Smooth muscle cell (in vitro differentiated cells): ENCODE measurements around the gene CES3. TPM values are rescaled to one million over a fixed set of nuclear protein-coding genes. Genes with fewer than 3 reads are reported as not detected.

Experiments used
- DNase-seq: peaks from one replicate; lab custom pipeline; 2025; ENCODE audit not compliant: unreplicated experiment; lab: John Stamatoyannopoulos, UW
- H2AFZ ChIP-seq: fragments of 200-600 bp; sonication (generic); 2 replicates; pipeline ENCODE4 v1.6.0; 2016; ENCODE audit warnings: antibody characterized with exemption, low read depth, mild to moderate bottlenecking
- H3F3A ChIP-seq: fragments of 200-600 bp; sonication (generic); 2 replicates; pipeline ENCODE4 v1.6.0; 2017; ENCODE audit warnings: antibody characterized with exemption, low read depth
- H3K27ac ChIP-seq: fragments of 200-600 bp; sonication (generic); 2 replicates; pipeline ENCODE4 v1.5.1; 2016; ENCODE audit warnings: low read depth, mild to moderate bottlenecking
- H3K27me3 ChIP-seq: fragments of 200-600 bp; sonication (generic); 2 replicates; pipeline ENCODE4 v1.6.1; 2016; ENCODE audit warnings: low read depth, mild to moderate bottlenecking
- H3K36me3 ChIP-seq: fragments of 200-600 bp; sonication (generic); 2 replicates; pipeline ENCODE4 v1.5.1; 2016; ENCODE audit warnings: low read depth
- H3K4me1 ChIP-seq: fragments of 200-600 bp; sonication (generic); 2 replicates; pipeline ENCODE4 v1.5.1; 2016; ENCODE audit warnings: low read depth
- H3K4me2 ChIP-seq: fragments of 200-600 bp; sonication (generic); 2 replicates; pipeline ENCODE4 v1.6.0; 2016; ENCODE audit warnings: mild to moderate bottlenecking
- H3K4me3 ChIP-seq: fragments of 200-600 bp; sonication (generic); 2 replicates; pipeline ENCODE4 v1.5.1; 2016; ENCODE audit warnings: mild to moderate bottlenecking
- H3K79me2 ChIP-seq: fragments of 200-600 bp; sonication (generic); 2 replicates; pipeline ENCODE4 v1.6.0; 2016; ENCODE audit warnings: low read depth, mild to moderate bottlenecking
- H3K9ac ChIP-seq: fragments of 200-600 bp; sonication (generic); 2 replicates; pipeline ENCODE4 v1.6.0; 2016; ENCODE audit warnings: low read depth
- H3K9me3 ChIP-seq: fragments of 200-600 bp; sonication (generic); replicated peaks from 2 replicates; pipeline ENCODE4 v1.5.1; 2016; ENCODE audit warnings: low read depth
- H4K20me1 ChIP-seq: fragments of 200-600 bp; sonication (generic); 2 replicates; pipeline ENCODE4 v1.6.0; 2016; ENCODE audit warnings: low read depth
- CTCF ChIP-seq: fragments of 200-600 bp; sonication (generic); IDR thresholded peaks from 2 replicates; pipeline ENCODE4 v1.5.1; 2017; ENCODE audit warnings: borderline replicate concordance, mild to moderate bottlenecking, antibody characterized with exemption; ENCODE audit not compliant: insufficient read depth, poor library complexity, severe bottlenecking
- WGBS: methylation state at CpG from one replicate; pipeline ENCODE4 v1.1.7; 2016; ENCODE audit warnings: low lambda C conversion rate; 5-methylcytosine and 5-hydroxymethylcytosine counted together
- polyA plus RNA-seq: library from polyadenylated mRNA; unstranded; fragments of >200 nt; fragmentation: Nextera tagmentation; extraction: Ambion mirVana; gene quantifications from 2 replicates; pipeline ENCODE4 v1.2.1, GENCODE V29; 2016
- total RNA-seq: library from RNA; depleted of rRNA; stranded (reverse); fragments of >200 nt; gene quantifications from 2 replicates; pipeline ENCODE4 v1.2.3, GENCODE V29; 2014

CES3 gene
- total and polyA plus RNA-seq, 2 experiments from 2014 or later = 0.22 TPM; not detected in 1

GRCh38 chr16:66924527-66925321 is 36.3 kb upstream of the CES3 start:
- Histone ChIP-seq H3K4me2 (peak overlapping the region; percentile 82), H3K4me3 (peak overlapping the region; percentile 47), H3F3A (peaks cover 4% of the 10 kb centered on the region), H3K79me2 (no peaks in the 10 kb centered on the region), H3K27me3 (peaks cover 25% of the 10 kb centered on the region), H3K9ac (no peak overlapping the region), H2AFZ (no peak overlapping the region), H4K20me1 (no peaks in the 10 kb centered on the region), H3K4me1 (peaks cover 6% of the 10 kb centered on the region), H3K27ac (no peak overlapping the region), H3K9me3 (no peaks in the 10 kb centered on the region), H3K36me3 (no peaks in the 10 kb centered on the region)
- DNase-seq = no peak
- WGBS = 21% methylated on average over 30 of the region's 72 CpGs
- TF ChIP-seq CTCF = peak; percentile 38

- Histone ChIP-seq H3K9me3 (no peaks in the 10 kb centered on the region), H2AFZ (no peak within 1 kb of the TSS), H3K27ac (peak within 1 kb of the TSS; percentile 86), H3K4me2 (peak within 1 kb of the TSS; percentile 82), H3K4me1 (peaks cover 6% of the 10 kb centered on the region), H4K20me1 (no peaks in the 10 kb centered on the region), H3K9ac (peak within 1 kb of the TSS; percentile 82), H3K4me3 (peak within 1 kb of the TSS; percentile 47), H3K79me2 (no peaks in the 10 kb centered on the region), H3K27me3 (peaks cover 25% of the 10 kb centered on the region), H3F3A (peaks cover 4% of the 10 kb centered on the region), H3K36me3 (no peaks in the 10 kb centered on the region)
- WGBS = 14% methylated on average over 15 of the region's 42 CpGs
- no peak for TF ChIP-seq CTCF
- peak; percentile 36 for DNase-seq
These were observed 35.7 kb upstream of the CES3 start, which contains the start of gene RRAD for GRCh38 chr16:66925322-66925840. RRAD (minus strand) TSS chr16:66925535; CDS start chr16:66925179, 356 bp downstream.

- Histone ChIP-seq H4K20me1 (no peaks in the 10 kb centered on the region), H3K79me2 (no peaks in the 10 kb centered on the region), H3K4me2 (peak overlapping the region; percentile 38), H3K27me3 (peaks cover 19% of the 10 kb centered on the region), H3K9ac (peak overlapping the region; percentile 82), H3K27ac (peak overlapping the region; percentile 86), H3K9me3 (no peaks in the 10 kb centered on the region), H3K4me3 (no peak overlapping the region), H3F3A (peaks cover 4% of the 10 kb centered on the region), H3K36me3 (no peaks in the 10 kb centered on the region), H3K4me1 (peaks cover 6% of the 10 kb centered on the region), H2AFZ (no peak overlapping the region)
- no peak for TF ChIP-seq CTCF
- 78% methylated on average over 5 of the region's 5 CpGs for WGBS
- DNase-seq = no peak
These were observed 34.7 kb upstream of the CES3 start for GRCh38 chr16:66926171-66926947.
